Thoracic aorta (tissue), 2 donors: ENCODE results near the gene SWAP70. TPM values are rescaled to one million over a fixed set of nuclear protein-coding genes. Genes with fewer than 3 reads are reported as not detected.
"Not testable (repeated sequence)": the region's sequence is repeated elsewhere in the genome, so short reads cannot be mapped to it uniquely, and the experiment has no call there.

Experiments
- ATAC-seq: fragments of 150-250 bp; one replicate; pipeline ENCODE4 v1.8.0; 2017; ENCODE audit warnings: low read depth; ENCODE audit not compliant: insufficient number of reproducible peaks, low FRiP score
- DNase-seq: peaks from one replicate; pipeline ENCODE4 v3.0.0-alpha.2; 2020; ENCODE audit warnings: low spot score
- H3K27ac ChIP-seq, 2 donors: fragments of 200-600 bp; sonication (generic); 1 replicate in 1 of 2; 2 replicates in 1 of 2; pipeline ENCODE4 v1.5.1; 2016; ENCODE audit warnings: mild to moderate bottlenecking in 2 of 2, moderate library complexity in 2 of 2
- H3K27me3 ChIP-seq: fragments of 200-600 bp; sonication (generic); replicated peaks from 2 replicates; pipeline ENCODE4 v1.6.0; 2016; ENCODE audit warnings: mild to moderate bottlenecking; ENCODE audit not compliant: insufficient read depth
- H3K36me3 ChIP-seq: fragments of 200-600 bp; sonication (generic); one replicate; pipeline ENCODE4 v1.5.1; 2016
- H3K4me1 ChIP-seq, 2 donors: fragments of 200-600 bp; sonication (generic); 1 replicate in 1 of 2; 2 replicates in 1 of 2; pipeline versions ENCODE4 v1.5.1 to v1.6.0; 2016; ENCODE audit warnings: low read depth in 2 of 2, mild to moderate bottlenecking in 1 of 2; ENCODE audit not compliant: control insufficient read depth in 1 of 2
- H3K4me3 ChIP-seq: fragments of 200-600 bp; sonication (generic); 2 replicates; pipeline ENCODE4 v1.5.1; 2016; ENCODE audit warnings: mild to moderate bottlenecking
- H3K9me3 ChIP-seq: fragments of 200-600 bp; sonication (generic); 2 replicates; pipeline ENCODE4 v1.5.1; 2016
- CTCF ChIP-seq: fragments of 200-600 bp; sonication (generic); IDR thresholded peaks from one replicate; pipeline ENCODE4 v1.5.1; 2019; ENCODE audit warnings: antibody characterized with exemption
- total RNA-seq, 2 donors: library from RNA; depleted of rRNA; stranded (reverse); fragments of >200 nt; gene quantifications; one replicate each; pipeline versions ENCODE4 v1.1.0 to v1.2.3, GENCODE V29; 2016

Gene SWAP70
- total RNA-seq, 2 donors from 2014 or later = 33.4 to 64.6 TPM

- peaks cover 38 to 55% of the 10 kb centered on the region in 2 donors for H3K4me1 ChIP-seq
- no peak overlapping the region for H3K4me3 ChIP-seq
- DNase-seq = no peak
- no peaks in the 10 kb centered on the region for H3K27me3 ChIP-seq
- H3K9me3 ChIP-seq = no peaks in the 10 kb centered on the region
- no peaks in the 10 kb centered on the region for H3K36me3 ChIP-seq
- no peak for ATAC-seq
- TF ChIP-seq CTCF = no peak
- no peak overlapping the region for H3K27ac ChIP-seq
These were observed 40.7 kb downstream of the SWAP70 start for GRCh38 chr11:9704620-9705019.

- DNase-seq, H3K27me3 ChIP-seq, H3K4me3 ChIP-seq, H3K9me3 ChIP-seq, H3K36me3 ChIP-seq, ATAC-seq, H3K27ac ChIP-seq: not testable (repeated sequence)
- peaks cover 39 to 50% of the 10 kb centered on the region in 2 donors for H3K4me1 ChIP-seq
These were observed 41.5 kb downstream of the SWAP70 start for GRCh38 chr11:9705361-9705760.

GRCh38 chr11:9708544-9708943, 44.7 kb downstream of the SWAP70 start:
- no peaks in the 10 kb centered on the region for H3K27me3 ChIP-seq
- DNase-seq (no peak), ATAC-seq (no peak)
- no peak for TF ChIP-seq CTCF
- H3K4me1 ChIP-seq = peaks cover 17 to 31% of the 10 kb centered on the region in 2 donors
- no peak overlapping the region for H3K27ac ChIP-seq
- H3K9me3 ChIP-seq = no peaks in the 10 kb centered on the region
- no peak overlapping the region for H3K4me3 ChIP-seq
- H3K36me3 ChIP-seq = no peaks in the 10 kb centered on the region

- Histone ChIP-seq H3K27me3 (no peaks in the 10 kb centered on the region), H3K36me3 (no peaks in the 10 kb centered on the region), H3K9me3 (no peaks in the 10 kb centered on the region), H3K4me3 (no peak overlapping the region), H3K27ac (no peak overlapping the region), H3K4me1 (peaks cover 23 to 42% of the 10 kb centered on the region in 2 donors)
- ATAC-seq (no peak), DNase-seq (no peak)
- TF ChIP-seq CTCF = no peak
These were observed 46.3 kb downstream of the SWAP70 start for GRCh38 chr11:9710223-9710622.

GRCh38 chr11:9710852-9711251, 47.0 kb downstream of the SWAP70 start:
- H3K27me3 ChIP-seq = no peaks in the 10 kb centered on the region
- peaks cover 23 to 44% of the 10 kb centered on the region in 2 donors for H3K4me1 ChIP-seq
- no peak for DNase-seq

More at GRCh38 chr11:9710852-9711251, 47.0 kb downstream of the SWAP70 start:
- no peak overlapping the region for H3K4me3 ChIP-seq
- no peaks in the 10 kb centered on the region for H3K9me3 ChIP-seq
- no peak for TF ChIP-seq CTCF
- H3K27ac ChIP-seq = no peak overlapping the region
- ATAC-seq = no peak
- no peaks in the 10 kb centered on the region for H3K36me3 ChIP-seq
